CD4-positive, alpha-beta memory T cell (primary cell): Measurements from ENCODE around the gene PPP1R3G. TPM values are rescaled to one million over a fixed set of nuclear protein-coding genes. Genes with fewer than 3 reads are reported as not detected.

ENCODE experiments used
- CTCF ChIA-PET: fragments of 350-600 bp; sonication (Branson Sonifier 250); formaldehyde crosslinking; loops from one replicate; lab custom pipeline; 2021; ENCODE audit warnings: inconsistent platforms; ENCODE audit not compliant: partially characterized antibody; lab: Charles Lee
- POLR2A ChIA-PET: fragments of 350-600 bp; sonication (Branson Sonifier 250); formaldehyde crosslinking; loops from one replicate; lab custom pipeline; 2021; ENCODE audit not compliant: partially characterized antibody; lab: Charles Lee
- DNase-seq, 5 donors: peaks; one replicate each; pipeline versions ENCODE4 v3.0.0 to v3.0.0-alpha.2; 2020 to 2022; ENCODE audit warnings: mixed read lengths in 1 of 5
- H3K27ac ChIP-seq: one replicate; pipeline ENCODE4 v1.7.0; 2013; ENCODE audit warnings: low read depth, low read length
- H3K27me3 ChIP-seq: 2 replicates; pipeline ENCODE4 v1.7.0; 2013; ENCODE audit warnings: mild to moderate bottlenecking, low read length, moderate library complexity; ENCODE audit not compliant: insufficient read depth
- H3K36me3 ChIP-seq: 2 replicates; pipeline ENCODE4 v1.7.0; 2013; ENCODE audit warnings: mild to moderate bottlenecking, low read length, moderate library complexity; ENCODE audit not compliant: insufficient read depth
- H3K4me1 ChIP-seq: 2 replicates; pipeline ENCODE4 v1.7.0; 2013; ENCODE audit warnings: mild to moderate bottlenecking, low read length, moderate library complexity; ENCODE audit not compliant: insufficient read depth
- H3K4me3 ChIP-seq, 2 donors: one replicate each; pipeline ENCODE4 v1.7.0; 2013; ENCODE audit warnings: low read length in 2 of 2, mild to moderate bottlenecking in 1 of 2
- H3K9me3 ChIP-seq, 2 donors: one replicate each; pipeline ENCODE4 v1.7.0; 2013; ENCODE audit warnings: low read length in 2 of 2, control low read depth in 1 of 2; ENCODE audit not compliant: control insufficient read depth in 1 of 2
- H3K27ac Mint-ChIP-seq, 7 donors: one replicate each; pipeline ENCODE4 v1.8.0; 2020 to 2021; ENCODE audit warnings: mixed read lengths in 7 of 7, mild to moderate bottlenecking in 6 of 7, inconsistent platforms in 3 of 7, moderate library complexity in 3 of 7
- H3K27me3 Mint-ChIP-seq, 2 donors: one replicate each; pipeline ENCODE4 v1.8.0; 2020 to 2021; ENCODE audit warnings: mixed read lengths in 2 of 2
- H3K36me3 Mint-ChIP-seq, 2 donors: one replicate each; pipeline ENCODE4 v1.8.0; 2020 to 2021; ENCODE audit warnings: mixed read lengths in 2 of 2, inconsistent platforms in 1 of 2, mild to moderate bottlenecking in 1 of 2
- H3K4me1 Mint-ChIP-seq, 4 donors: one replicate each; pipeline ENCODE4 v1.8.0; 2020 to 2021; ENCODE audit warnings: mixed read lengths in 4 of 4, mild to moderate bottlenecking in 1 of 4
- H3K4me3 Mint-ChIP-seq, 8 donors: one replicate each; pipeline ENCODE4 v1.8.0; 2020 to 2021; ENCODE audit warnings: mixed read lengths in 8 of 8, mild to moderate bottlenecking in 7 of 8, moderate library complexity in 6 of 8, inconsistent platforms in 3 of 8
- H3K9me3 Mint-ChIP-seq, 8 donors: one replicate each; pipeline ENCODE4 v1.8.0; 2020 to 2021; ENCODE audit warnings: mixed read lengths in 8 of 8, mild to moderate bottlenecking in 5 of 8, inconsistent platforms in 3 of 8, moderate library complexity in 1 of 8
- intact Hi-C: fragments of 100-400 bp; cut with micrococcal nuclease; formaldehyde crosslinking; loops from one replicate; pipeline ENCODE4 v1.15.1; 2023
- polyA plus RNA-seq, 2 donors: library from polyadenylated mRNA; unstranded; fragments of 300-500 nt; fragmentation: Illumina TruSeq; gene quantifications; one replicate each; pipeline ENCODE4 v1.2.3, GENCODE V29; 2021
- total RNA-seq, 2 experiments: library from RNA; stranded (reverse); gene quantifications; one replicate each; pipeline ENCODE4 v1.2.3, GENCODE V29; 2021

The PPP1R3G gene
- total and polyA plus RNA-seq, 4 experiments from 2014 or later = not detected

GRCh38 chr6:5093231-5094015 lies 8.3 kb downstream of the PPP1R3G start:
- DNase-seq = no peak
- no peak overlapping the region for H3K27ac ChIP-seq
- no peaks in the 10 kb centered on the region for H3K9me3 ChIP-seq
- H3K27me3 ChIP-seq = no peaks in the 10 kb centered on the region
- H3K36me3 Mint-ChIP-seq = no peaks in the 10 kb centered on the region
- ChIA-PET CTCF (no interaction called here), POLR2A (no interaction called here)
- H3K9me3 Mint-ChIP-seq = no peaks in the 10 kb centered on the region
- H3K4me3 ChIP-seq = no peak overlapping the region
- H3K4me1 ChIP-seq = no peaks in the 10 kb centered on the region
- peaks cover 0 to 7% (median 1%) of the 10 kb centered on the region in 4 donors for H3K4me1 Mint-ChIP-seq
- intact Hi-C loops = no loop called here
- no peak overlapping the region for H3K27ac Mint-ChIP-seq
- no peaks in the 10 kb centered on the region for H3K36me3 ChIP-seq
- H3K4me3 Mint-ChIP-seq = no peak overlapping the region
- peaks cover 17 to 18% of the 10 kb centered on the region in 2 donors for H3K27me3 Mint-ChIP-seq

GRCh38 chr6:5094327-5094726 lies 9.2 kb downstream of the PPP1R3G start:
- POLR2A ChIA-PET = no interaction called here
- Mint-ChIP-seq H3K36me3 (no peaks in the 10 kb centered on the region), H3K27ac (no peak overlapping the region), H3K27me3 (peaks cover 17 to 18% of the 10 kb centered on the region in 2 donors), H3K9me3 (no peaks in the 10 kb centered on the region), H3K4me1 (peaks cover 0 to 7% (median 1%) of the 10 kb centered on the region in 4 donors), H3K4me3 (no peak overlapping the region)
- H3K4me1 ChIP-seq = no peaks in the 10 kb centered on the region
- H3K9me3 ChIP-seq = no peaks in the 10 kb centered on the region
- no peak for DNase-seq
- H3K36me3 ChIP-seq = no peaks in the 10 kb centered on the region
- H3K4me3 ChIP-seq = no peak overlapping the region
- H3K27me3 ChIP-seq = no peaks in the 10 kb centered on the region
- CTCF ChIA-PET = no interaction called here
- intact Hi-C loops = no loop called here
- no peak overlapping the region for H3K27ac ChIP-seq

GRCh38 chr6:5095236-5095635 lies 10.1 kb downstream of the PPP1R3G start:
- no peaks in the 10 kb centered on the region for H3K27me3 ChIP-seq
- no peak overlapping the region for H3K4me3 ChIP-seq
- Mint-ChIP-seq H3K9me3 (no peaks in the 10 kb centered on the region), H3K27me3 (peaks cover 12 to 17% of the 10 kb centered on the region in 2 donors), H3K4me3 (no peak overlapping the region), H3K36me3 (no peaks in the 10 kb centered on the region), H3K27ac (no peak overlapping the region), H3K4me1 (peaks cover 0 to 7% (median 1%) of the 10 kb centered on the region in 4 donors)
- no peak for DNase-seq
- intact Hi-C loops = no loop called here
- no peak overlapping the region for H3K27ac ChIP-seq
- ChIA-PET CTCF (no interaction called here), POLR2A (no interaction called here)
- H3K4me1 ChIP-seq = no peaks in the 10 kb centered on the region
- no peaks in the 10 kb centered on the region for H3K36me3 ChIP-seq
- H3K9me3 ChIP-seq = no peaks in the 10 kb centered on the region

GRCh38 chr6:5096482-5096881 lies 11.3 kb downstream of the PPP1R3G start:
- Histone ChIP-seq H3K36me3 (no peaks in the 10 kb centered on the region), H3K4me1 (no peaks in the 10 kb centered on the region), H3K4me3 (no peak overlapping the region), H3K9me3 (no peaks in the 10 kb centered on the region), H3K27ac (no peak overlapping the region), H3K27me3 (no peaks in the 10 kb centered on the region)
- no peak overlapping the region for H3K27ac Mint-ChIP-seq
- ChIA-PET CTCF (interaction anchor here (1.1 kb wide), 1 partner anchor 14 kb away, joined by 3 read pairs; no protein-coding TSS in a partner anchor), POLR2A (no interaction called here)
- no peak overlapping the region for H3K4me3 Mint-ChIP-seq
- no peak for DNase-seq
- peaks cover 0 to 5% (median under 1%) of the 10 kb centered on the region in 4 donors for H3K4me1 Mint-ChIP-seq
- no peaks in the 10 kb centered on the region for H3K9me3 Mint-ChIP-seq
- H3K27me3 Mint-ChIP-seq = peaks cover 9 to 12% of the 10 kb centered on the region in 2 donors
- no peaks in the 10 kb centered on the region for H3K36me3 Mint-ChIP-seq
- intact Hi-C loops = no loop called here

- intact Hi-C loops = no loop called here
- ChIA-PET POLR2A (no interaction called here), CTCF (no interaction called here)
- H3K4me3 ChIP-seq = no peak overlapping the region
- H3K27me3 ChIP-seq = no peaks in the 10 kb centered on the region
- H3K4me1 ChIP-seq = no peaks in the 10 kb centered on the region
- Mint-ChIP-seq H3K4me3 (no peak overlapping the region), H3K27me3 (peaks cover 0 to 7% of the 10 kb centered on the region in 2 donors), H3K9me3 (peaks cover 0 to 4% (median 0%) of the 10 kb centered on the region in 8 donors), H3K4me1 (no peaks in the 10 kb centered on the region), H3K36me3 (no peaks in the 10 kb centered on the region), H3K27ac (no peak overlapping the region)
- no peaks in the 10 kb centered on the region for H3K36me3 ChIP-seq
- no peak overlapping the region for H3K27ac ChIP-seq
- no peak for DNase-seq
- no peaks in the 10 kb centered on the region for H3K9me3 ChIP-seq
Measured at GRCh38 chr6:5098501-5099270, 13.5 kb downstream of the PPP1R3G start.

GRCh38 chr6:5099537-5099936 lies 14.4 kb downstream of the PPP1R3G start:
- intact Hi-C loops = no loop called here

GRCh38 chr6:5100806-5101205 lies 15.7 kb downstream of the PPP1R3G start:
- Mint-ChIP-seq H3K4me1 (no peaks in the 10 kb centered on the region), H3K27me3 (no peaks in the 10 kb centered on the region), H3K9me3 (peaks cover 0 to 4% (median 0%) of the 10 kb centered on the region in 8 donors), H3K27ac (no peak overlapping the region), H3K36me3 (peaks cover 0 to under 1% of the 10 kb centered on the region in 2 donors), H3K4me3 (no peak overlapping the region)
- Histone ChIP-seq H3K36me3 (no peaks in the 10 kb centered on the region), H3K4me3 (no peak overlapping the region), H3K27ac (no peak overlapping the region), H3K27me3 (no peaks in the 10 kb centered on the region), H3K4me1 (no peaks in the 10 kb centered on the region), H3K9me3 (no peaks in the 10 kb centered on the region)
- ChIA-PET CTCF (no interaction called here), POLR2A (no interaction called here)
- intact Hi-C loops = no loop called here
- no peak for DNase-seq

More at GRCh38 chr6:5099537-5099936, 14.4 kb downstream of the PPP1R3G start:
- Histone ChIP-seq H3K9me3 (no peaks in the 10 kb centered on the region), H3K27me3 (no peaks in the 10 kb centered on the region), H3K4me3 (no peak overlapping the region), H3K36me3 (no peaks in the 10 kb centered on the region), H3K27ac (no peak overlapping the region), H3K4me1 (no peaks in the 10 kb centered on the region)
- H3K9me3 Mint-ChIP-seq = peaks cover 0 to 4% (median 0%) of the 10 kb centered on the region in 8 donors
- no peak overlapping the region for H3K4me3 Mint-ChIP-seq
- CTCF ChIA-PET = no interaction called here
- H3K27ac Mint-ChIP-seq = no peak overlapping the region
- no peaks in the 10 kb centered on the region for H3K4me1 Mint-ChIP-seq
- peaks cover 0 to 1% of the 10 kb centered on the region in 2 donors for H3K27me3 Mint-ChIP-seq
- no peak for DNase-seq
- no peaks in the 10 kb centered on the region for H3K36me3 Mint-ChIP-seq
- POLR2A ChIA-PET = no interaction called here
